Left lung (tissue), 10 donors: ENCODE data around the gene RIT1. TPM values are rescaled to one million over a fixed set of nuclear protein-coding genes. Genes with fewer than 3 reads are reported as not detected.
A peak's percentile ranks its signal among the peaks of the same experiment; 100 is the strongest.

Experiments
- ATAC-seq: fragments of 200-7000 bp; cut with Tn5 transposase; one replicate; pipeline ENCODE4 v1.9.1; 2020; ENCODE audit warnings: moderate library complexity
- DNase-seq, 4 donors: peaks; one replicate each; pipeline ENCODE4 v3.0.0-alpha.2; 2013 to 2020
- H3K27ac ChIP-seq, 2 donors: fragments of 200-600 bp; sonication (generic) in 1 of 2; one replicate each; pipeline versions ENCODE4 v1.5.0 to v1.8.0; 2020 to 2021
- H3K27me3 ChIP-seq, 2 donors: fragments of 200-600 bp; sonication (generic) in 1 of 2; one replicate each; pipeline versions ENCODE4 v1.5.0 to v1.8.0; 2020 to 2021
- H3K36me3 ChIP-seq, 2 donors: fragments of 200-600 bp; sonication (generic) in 1 of 2; one replicate each; pipeline versions ENCODE4 v1.5.0 to v1.8.0; 2020 to 2021
- H3K4me1 ChIP-seq, 2 donors: fragments of 200-600 bp; one replicate each; pipeline ENCODE4 v1.8.0; 2021
- H3K4me3 ChIP-seq, 2 donors: fragments of 200-600 bp; sonication (generic) in 1 of 2; one replicate each; pipeline versions ENCODE4 v1.5.0 to v1.8.0; 2020 to 2021; ENCODE audit warnings: mild to moderate bottlenecking in 1 of 2
- H3K9me3 ChIP-seq, 2 donors: fragments of 200-600 bp; sonication (generic) in 1 of 2; one replicate each; pipeline versions ENCODE4 v1.5.0 to v1.8.0; 2020 to 2021
- CTCF ChIP-seq, 2 donors: fragments of 200-600 bp; sonication (generic) in 1 of 2; IDR thresholded peaks; one replicate each; pipeline versions ENCODE4 v1.5.0 to v1.8.0; 2021; ENCODE audit warnings: antibody characterized with exemption in 2 of 2
- intact Hi-C, 2 donors: fragments of 100-400 bp; cut with DNase I; formaldehyde crosslinking; loops; one replicate each; pipeline versions ENCODE4 v1.11.2 to v1.14.2; 2022
- polyA plus RNA-seq, 6 donors: library from polyadenylated mRNA; unstranded; fragments of 120-200 nt; gene quantifications; one replicate each; pipeline ENCODE4 v1.2.1, GENCODE V29; 2013; ENCODE audit not compliant: insufficient read length in 6 of 6
- total RNA-seq, 2 donors: library from RNA; stranded (reverse); fragmentation: NEBNext Ultra II Directional; extraction: Animal tissue kit (Norgen Biotek cat#: 25700); gene quantifications; one replicate each; pipeline ENCODE4 v1.2.1, GENCODE V29; 2021
- donor health status: DM: no; HTN: yes; CAD: no.
- donor health status: DM: no; HTN: no; CAD: no.

Gene RIT1
- total and polyA plus RNA-seq, 8 donors, result 40.8 to 55.9 (median 49.1) TPM

GRCh38 chr1:155940993-155941844 lies 30.1 kb upstream of the RIT1 start, which contains the start of gene RXFP4:
RXFP4 (plus strand) TSS chr1:155941638; CDS start chr1:155941710, 72 bp downstream.
- intact Hi-C loops, result no loop called here
- DNase-seq (peak in 1 of 4 donors; percentile 46), ATAC-seq (peak; percentile 83)
- Histone ChIP-seq H3K27ac (peak within 1 kb of the TSS; percentile 79 to 80), H3K9me3 (no peaks in the 10 kb centered on the region), H3K4me3 (no peak within 1 kb of the TSS), H3K36me3 (peaks cover 0 to 10% of the 10 kb centered on the region in 2 donors), H3K4me1 (peaks cover 22 to 82% of the 10 kb centered on the region in 2 donors), H3K27me3 (no peaks in the 10 kb centered on the region)
- no peak for TF ChIP-seq CTCF (IDR thresholded peaks at IDR 0.05)

- no peak for TF ChIP-seq CTCF (IDR thresholded peaks at IDR 0.05)
- ATAC-seq (peak; percentile 78), DNase-seq (peak in 1 of 4 donors; percentile 74)
- no peaks in the 10 kb centered on the region for H3K27me3 ChIP-seq
- intact Hi-C loops, result no loop called here
- peaks cover 0 to 3% of the 10 kb centered on the region in 2 donors for H3K36me3 ChIP-seq
- no peaks in the 10 kb centered on the region for H3K9me3 ChIP-seq
- peak overlapping the region; percentile 79 to 80 for H3K27ac ChIP-seq
- peaks cover 22 to 75% of the 10 kb centered on the region in 2 donors for H3K4me1 ChIP-seq
- H3K4me3 ChIP-seq, result no peak overlapping the region
These were observed 29.4 kb upstream of the RIT1 start for GRCh38 chr1:155940482-155940992.

GRCh38 chr1:155938220-155938627 lies 27.1 kb upstream of the RIT1 start:
- ATAC-seq (peak; percentile 13), DNase-seq (peak in 2 of 4 donors; percentile 43 to 75)
- no peaks in the 10 kb centered on the region for H3K27me3 ChIP-seq
- peak; percentile 39 to 52 for TF ChIP-seq CTCF (IDR thresholded peaks at IDR 0.05)
- no peaks in the 10 kb centered on the region for H3K9me3 ChIP-seq
- intact Hi-C loops, result loop anchor here in 1 of 2 donors (5.0 kb wide), 1 partner anchor 49 kb away; no protein-coding TSS in a partner anchor
- H3K36me3 ChIP-seq, result peaks cover 0 to 4% of the 10 kb centered on the region in 2 donors
- H3K4me3 ChIP-seq, result no peak overlapping the region
- H3K4me1 ChIP-seq, result peaks cover 22 to 68% of the 10 kb centered on the region in 2 donors
- H3K27ac ChIP-seq, result peak overlapping the region in 1 of 2 donors; percentile 27

GRCh38 chr1:155934936-155935590 lies 23.9 kb upstream of the RIT1 start:
- no peaks in the 10 kb centered on the region for H3K27me3 ChIP-seq
- no peak for TF ChIP-seq CTCF (IDR thresholded peaks at IDR 0.05)
- H3K4me3 ChIP-seq, result peak overlapping the region; percentile 60 to 80
- ATAC-seq (peak; percentile 50), DNase-seq (peak in 1 of 4 donors; percentile 53)
- intact Hi-C loops, result loop anchor here in 1 of 2 donors (5.0 kb wide), 1 partner anchor 52 kb away; no protein-coding TSS in a partner anchor
- H3K27ac ChIP-seq, result peak overlapping the region; percentile 89 to 91
- no peaks in the 10 kb centered on the region for H3K9me3 ChIP-seq
- peaks cover 30 to 68% of the 10 kb centered on the region in 2 donors for H3K4me1 ChIP-seq
- H3K36me3 ChIP-seq, result peaks cover 0 to 36% of the 10 kb centered on the region in 2 donors
